ENCODE measurements around the gene ZNF791. TPM values are rescaled to one million over a fixed set of nuclear protein-coding genes. Genes with fewer than 3 reads are reported as not detected.

Gene ZNF791
- polyA plus RNA-seq, 3 donors: 5.2 to 8.2 (median 5.9) TPM

- Mint-ChIP-seq H3K36me3 (peaks cover 53 to 84% of the 10 kb centered on the region in 2 donors), H3K4me3 (peak overlapping the region; percentile 53 to 76), H3K27ac (peak overlapping the region in 4 of 7 donors; percentile 54 to 85 (median 74)), H3K9me3 (peaks cover 0 to 5% (median 0%) of the 10 kb centered on the region in 7 donors), H3K4me1 (peaks cover 27% of the 10 kb centered on the region), H3K27me3 (ENCODE audit: low read depth in 3 of 3) (peaks cover 0 to 4% (median 0%) of the 10 kb centered on the region in 3 donors)
- intact Hi-C loops (cut with micrococcal nuclease): no loop called here
- Histone ChIP-seq H3K9ac (ENCODE audit: insufficient read depth, low read length, poor library complexity, severe bottlenecking) (no peak overlapping the region), H3K36me3 (replicated peaks in 1 of 2; ENCODE audit: control insufficient read depth in 1 of 2, insufficient read depth in 2 of 2, low read length in 2 of 2) (peaks cover 52 to 66% of the 10 kb centered on the region in 2 donors), H3K9me3 (replicated peaks in 1 of 2; ENCODE audit: control insufficient read depth in 1 of 2, insufficient read depth in 1 of 2, low read length in 2 of 2) (no peaks in the 10 kb centered on the region), H4K20me1 (ENCODE audit: insufficient read depth, low read length) (peaks cover 57% of the 10 kb centered on the region), H3K27me3 (ENCODE audit: control insufficient read depth in 2 of 2, insufficient read depth in 2 of 2, low read length in 2 of 2) (no peaks in the 10 kb centered on the region), H2AFZ (ENCODE audit: insufficient read depth, low read depth, low read length, poor library complexity, severe bottlenecking) (peak overlapping the region; percentile 51), H3K4me2 (replicated peaks; ENCODE audit: extremely low read depth, low read length, poor library complexity, severe bottlenecking) (peak overlapping the region; percentile 62), H3K4me3 (replicated peaks in 1 of 3; ENCODE audit: low read depth in 2 of 3, low read length in 3 of 3) (peak overlapping the region in 1 of 3 experiments; percentile 56), H3K27ac (ENCODE audit: low read depth in 1 of 2, low read length in 2 of 2) (peak overlapping the region in 1 of 2 donors; percentile 38), H3K79me2 (ENCODE audit: insufficient read depth, low read length) (no peaks in the 10 kb centered on the region), H3K4me1 (ENCODE audit: control insufficient read depth in 1 of 2, insufficient read depth in 2 of 2, low read length in 2 of 2) (peaks cover 12 to 29% of the 10 kb centered on the region in 2 donors)
- WGBS (ENCODE audit: insufficient coverage): 68% methylated on average over 24 of the region's 31 CpGs
- peak; percentile 42 to 58 (median 55) for DNase-seq
- TF ChIP-seq CTCF (IDR thresholded peaks at IDR 0.05): no peak
These were observed 36.9 kb downstream of the ZNF791 start for GRCh38 chr19:12647490-12648071.

GRCh38 chr19:12648088-12648487, 37.4 kb downstream of the ZNF791 start:
- Mint-ChIP-seq H3K9me3 (peaks cover 0 to 5% (median 0%) of the 10 kb centered on the region in 7 donors), H3K27me3 (ENCODE audit: low read depth in 3 of 3) (peaks cover 0 to 4% (median 0%) of the 10 kb centered on the region in 3 donors), H3K4me1 (peaks cover 27% of the 10 kb centered on the region), H3K4me3 (peak overlapping the region in 1 of 2 donors; percentile 48), H3K36me3 (peaks cover 50 to 85% of the 10 kb centered on the region in 2 donors), H3K27ac (no peak overlapping the region)
- H3K9ac ChIP-seq (ENCODE audit: insufficient read depth, low read length, poor library complexity, severe bottlenecking): no peak overlapping the region
- peak overlapping the region; percentile 62 for H3K4me2 ChIP-seq (replicated peaks; ENCODE audit: extremely low read depth, low read length, poor library complexity, severe bottlenecking)
- H4K20me1 ChIP-seq (ENCODE audit: insufficient read depth, low read length): peaks cover 61% of the 10 kb centered on the region
- intact Hi-C loops (cut with micrococcal nuclease): no loop called here
- no peaks in the 10 kb centered on the region for H3K9me3 ChIP-seq (replicated peaks in 1 of 2; ENCODE audit: control insufficient read depth in 1 of 2, insufficient read depth in 1 of 2, low read length in 2 of 2)
- H3K27ac ChIP-seq (ENCODE audit: low read depth in 1 of 2, low read length in 2 of 2): no peak overlapping the region
- H3K79me2 ChIP-seq (ENCODE audit: insufficient read depth, low read length): no peaks in the 10 kb centered on the region
- no peaks in the 10 kb centered on the region for H3K27me3 ChIP-seq (ENCODE audit: control insufficient read depth in 2 of 2, insufficient read depth in 2 of 2, low read length in 2 of 2)
- WGBS (ENCODE audit: insufficient coverage): 66% methylated on average over 29 of the region's 29 CpGs
- no peak for DNase-seq
- peaks cover 12 to 29% of the 10 kb centered on the region in 2 donors for H3K4me1 ChIP-seq (ENCODE audit: control insufficient read depth in 1 of 2, insufficient read depth in 2 of 2, low read length in 2 of 2)
- peaks cover 52 to 71% of the 10 kb centered on the region in 2 donors for H3K36me3 ChIP-seq (replicated peaks in 1 of 2; ENCODE audit: control insufficient read depth in 1 of 2, insufficient read depth in 2 of 2, low read length in 2 of 2)
- peak; percentile 29 for TF ChIP-seq CTCF (IDR thresholded peaks at IDR 0.05)
- no peak overlapping the region for H2AFZ ChIP-seq (ENCODE audit: insufficient read depth, low read depth, low read length, poor library complexity, severe bottlenecking)
- H3K4me3 ChIP-seq (replicated peaks in 1 of 3; ENCODE audit: low read depth in 2 of 3, low read length in 3 of 3): peak overlapping the region in 1 of 3 experiments; percentile 56
